A549 (cell line): ENCODE measurements around the gene LLGL2. TPM values are rescaled to one million over a fixed set of nuclear protein-coding genes. Genes with fewer than 3 reads are reported as not detected.

ENCODE experiments used
- BHLHE40 ChIP-seq: IDR thresholded peaks from 2 replicates; pipeline ENCODE4 v1.6.1; 2012; ENCODE audit warnings: low read depth, low read length, inconsistent platforms
- CEBPB ChIP-seq, 2 experiments: fragments of >200 bp in 1 of 2; sonication (Bioruptor Twin) in 1 of 2; formaldehyde crosslinking in 1 of 2; IDR thresholded peaks; 2 replicates each; pipeline ENCODE4 v1.6.1; 2012 to 2016
- CHD4 ChIP-seq: fragments of 200-600 bp; sonication (generic); IDR thresholded peaks from 2 replicates; pipeline ENCODE4 v1.6.1; 2016; ENCODE audit warnings: antibody characterized with exemption, mild to moderate bottlenecking, borderline replicate concordance
- EHMT2 ChIP-seq: fragments of 200-600 bp; sonication (generic); IDR thresholded peaks from 2 replicates; pipeline ENCODE4 v1.6.1; 2016; ENCODE audit warnings: antibody characterized with exemption, low read depth, mild to moderate bottlenecking, moderate library complexity
- ESRRA ChIP-seq: fragments of 150-350 bp; IDR thresholded peaks from 2 replicates; pipeline ENCODE4 v1.6.1; 2014; ENCODE audit warnings: mild to moderate bottlenecking, low read length, borderline replicate concordance
- FOXS1 ChIP-seq: fragments of 250-450 bp; sonication (Bioruptor Pico); IDR thresholded peaks from 2 replicates; pipeline ENCODE4 v1.5.0; 2020; ENCODE audit warnings: mild to moderate bottlenecking, moderate library complexity
- GATA3 ChIP-seq: IDR thresholded peaks from 2 replicates; pipeline ENCODE4 v1.6.1; 2012; ENCODE audit warnings: borderline replicate concordance
- HDAC2 ChIP-seq: fragments of 200-600 bp; sonication (generic); IDR thresholded peaks from 2 replicates; pipeline ENCODE4 v1.6.1; 2016
- HEYL ChIP-seq: fragments of 250-450 bp; sonication (Bioruptor Pico); IDR thresholded peaks from 2 replicates; pipeline ENCODE4 v1.8.0; 2021; ENCODE audit warnings: mild to moderate bottlenecking, moderate library complexity
- KDM1A ChIP-seq: fragments of 200-600 bp; sonication (generic); IDR thresholded peaks from 2 replicates; pipeline ENCODE4 v1.6.1; 2016; ENCODE audit warnings: low read depth, mild to moderate bottlenecking
- PHF8 ChIP-seq: fragments of 200-600 bp; sonication (generic); IDR thresholded peaks from 2 replicates; pipeline ENCODE4 v1.6.1; 2016; ENCODE audit warnings: low read depth, mild to moderate bottlenecking, antibody characterized with exemption, moderate library complexity, borderline replicate concordance
- POLR2AphosphoS2 ChIP-seq: conservative IDR thresholded peaks from 2 replicates; pipeline ENCODE4 v1.6.1; 2012; ENCODE audit warnings: low read length, improper control_type of control experiment, inconsistent platforms
- RARB ChIP-seq: fragments of 250-450 bp; sonication (Bioruptor Pico); IDR thresholded peaks from 2 replicates; pipeline ENCODE4 v1.8.0; 2021; ENCODE audit warnings: mild to moderate bottlenecking, moderate library complexity
- SMC3 ChIP-seq: fragments of >200 bp; sonication (Bioruptor Twin); formaldehyde crosslinking; IDR thresholded peaks from 3 replicates; pipeline ENCODE4 v1.6.1; 2018; ENCODE audit warnings: inconsistent platforms
- ZC3H11A ChIP-seq: fragments of 450-650 bp; IDR thresholded peaks from 2 replicates; pipeline ENCODE4 v1.6.1; 2014; ENCODE audit warnings: antibody characterized with exemption, mild to moderate bottlenecking
- ZNF302 ChIP-seq: fragments of 250-450 bp; sonication (Bioruptor Pico); IDR thresholded peaks from 2 replicates; pipeline ENCODE4 v1.9.0; 2021; ENCODE audit warnings: inconsistent platforms, mild to moderate bottlenecking, moderate library complexity
- ZSCAN20 ChIP-seq: fragments of 250-450 bp; sonication (Bioruptor Pico); IDR thresholded peaks from 2 replicates; pipeline ENCODE4 v1.8.0; 2022; ENCODE audit warnings: mild to moderate bottlenecking, moderate library complexity
- polyA plus RNA-seq, 4 experiments: library from polyadenylated mRNA; depleted of rRNA in 3 of 4; stranded (reverse); fragments of >200 nt; fragmentation: RNase III in 1 of 4; extraction: RNeasy Plus Mini Kit Qiagen cat#74134 plus additional on column Dnase treatment in 1 of 4; gene quantifications; 2 replicates in 3 of 4; 3 replicates in 1 of 4; pipeline ENCODE4 v1.2.3, GENCODE V29; 2011 to 2017
- TF ChIP-seq, protein P1 (sequence below): IDR thresholded peaks from 2 replicates; pipeline ENCODE4 v1.6.1; 2012
- TF ChIP-seq, protein P2 (sequence below): fragments of >200 bp; sonication (Bioruptor Twin); formaldehyde crosslinking; IDR thresholded peaks from 2 replicates; pipeline ENCODE4 v1.6.1; 2016
- TF ChIP-seq, protein P3 (sequence below): fragments of 200-600 bp; sonication (generic); IDR thresholded peaks from 2 replicates; pipeline ENCODE4 v1.6.1; 2016; ENCODE audit warnings: antibody characterized with exemption, mild to moderate bottlenecking, moderate library complexity
- TF ChIP-seq, protein P4 (sequence below): fragments of >200 bp; sonication (Bioruptor Twin); formaldehyde crosslinking; IDR thresholded peaks from 3 replicates; pipeline ENCODE4 v1.6.1; 2016
- TF ChIP-seq, protein P5 (sequence below): fragments of 150-350 bp; IDR thresholded peaks from 2 replicates; pipeline ENCODE4 v1.6.1; 2014; ENCODE audit warnings: low read depth, mild to moderate bottlenecking, low read length
- TF ChIP-seq, protein P6 (sequence below): fragments of >200 bp; sonication (Bioruptor Twin); formaldehyde crosslinking; IDR thresholded peaks from 3 replicates; pipeline ENCODE4 v1.5.1; 2016
- TF ChIP-seq, protein P7 (sequence below): fragments of 250-450 bp; sonication (Bioruptor Pico); IDR thresholded peaks from 2 replicates; pipeline ENCODE4 v1.5.0; 2021; ENCODE audit warnings: mild to moderate bottlenecking, moderate library complexity, borderline replicate concordance

The LLGL2 gene
- polyA plus RNA-seq, 2 of the 4 experiments (the other 2 are of a cell fraction): 18.9 to 35.0 TPM

DNA sequence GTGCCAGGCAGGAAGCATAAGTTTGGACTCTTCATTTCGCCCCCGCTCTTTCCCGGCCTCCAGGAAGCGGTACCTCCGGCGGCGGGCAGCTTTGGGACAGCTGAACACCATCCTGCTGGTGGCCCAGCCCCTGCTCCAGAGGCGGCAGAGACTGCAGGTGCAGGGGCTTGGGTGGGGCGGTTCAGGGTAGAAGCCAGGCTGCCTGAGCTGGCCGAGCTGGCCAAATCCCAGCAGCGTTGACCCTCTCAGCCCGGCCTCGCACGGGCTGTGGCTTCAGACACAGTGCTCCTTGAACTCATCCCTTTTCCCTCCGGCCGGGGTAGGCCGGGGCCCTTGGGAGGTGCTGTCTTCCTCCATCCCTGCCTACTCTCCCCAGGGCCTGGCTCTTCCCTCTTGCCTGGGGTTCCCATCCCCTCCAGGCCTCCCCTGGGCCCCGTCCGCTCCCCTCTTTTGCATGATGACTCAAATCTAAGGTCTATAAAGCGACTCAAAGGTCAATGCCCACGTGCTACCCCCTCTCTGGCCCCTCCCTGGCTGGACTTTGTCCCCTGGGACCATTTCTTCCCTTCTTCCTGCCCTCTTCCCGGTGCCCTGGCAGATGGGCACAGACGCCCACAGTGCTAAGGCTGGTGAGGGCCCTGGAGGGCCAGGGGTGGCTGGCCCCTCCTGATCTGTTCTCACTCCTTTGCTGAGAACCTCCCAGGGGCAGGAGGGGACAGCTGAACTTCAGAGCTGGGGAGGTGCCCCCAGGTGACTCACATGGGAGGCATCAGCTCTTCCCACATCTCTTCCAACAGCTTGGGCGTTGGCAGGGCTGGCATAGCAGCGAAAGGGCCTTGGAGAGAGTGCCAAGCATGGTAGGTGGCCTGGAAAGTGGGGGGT lies 84.8 kb downstream of the LLGL2 start (continued):
- TF ChIP-seq, protein P1, sequence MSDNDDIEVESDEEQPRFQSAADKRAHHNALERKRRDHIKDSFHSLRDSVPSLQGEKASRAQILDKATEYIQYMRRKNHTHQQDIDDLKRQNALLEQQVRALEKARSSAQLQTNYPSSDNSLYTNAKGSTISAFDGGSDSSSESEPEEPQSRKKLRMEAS: peak; percentile 88
- no peak for TF ChIP-seq ZSCAN20 (CRISPR knock-in tag)
- TF ChIP-seq, protein P2, sequence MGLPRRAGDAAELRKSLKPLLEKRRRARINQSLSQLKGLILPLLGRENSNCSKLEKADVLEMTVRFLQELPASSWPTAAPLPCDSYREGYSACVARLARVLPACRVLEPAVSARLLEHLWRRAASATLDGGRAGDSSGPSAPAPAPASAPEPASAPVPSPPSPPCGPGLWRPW: no peak
- peak; percentile 90; the same call in 1 of the 2 replicates for TF ChIP-seq ESRRA
- TF ChIP-seq, protein P3, sequence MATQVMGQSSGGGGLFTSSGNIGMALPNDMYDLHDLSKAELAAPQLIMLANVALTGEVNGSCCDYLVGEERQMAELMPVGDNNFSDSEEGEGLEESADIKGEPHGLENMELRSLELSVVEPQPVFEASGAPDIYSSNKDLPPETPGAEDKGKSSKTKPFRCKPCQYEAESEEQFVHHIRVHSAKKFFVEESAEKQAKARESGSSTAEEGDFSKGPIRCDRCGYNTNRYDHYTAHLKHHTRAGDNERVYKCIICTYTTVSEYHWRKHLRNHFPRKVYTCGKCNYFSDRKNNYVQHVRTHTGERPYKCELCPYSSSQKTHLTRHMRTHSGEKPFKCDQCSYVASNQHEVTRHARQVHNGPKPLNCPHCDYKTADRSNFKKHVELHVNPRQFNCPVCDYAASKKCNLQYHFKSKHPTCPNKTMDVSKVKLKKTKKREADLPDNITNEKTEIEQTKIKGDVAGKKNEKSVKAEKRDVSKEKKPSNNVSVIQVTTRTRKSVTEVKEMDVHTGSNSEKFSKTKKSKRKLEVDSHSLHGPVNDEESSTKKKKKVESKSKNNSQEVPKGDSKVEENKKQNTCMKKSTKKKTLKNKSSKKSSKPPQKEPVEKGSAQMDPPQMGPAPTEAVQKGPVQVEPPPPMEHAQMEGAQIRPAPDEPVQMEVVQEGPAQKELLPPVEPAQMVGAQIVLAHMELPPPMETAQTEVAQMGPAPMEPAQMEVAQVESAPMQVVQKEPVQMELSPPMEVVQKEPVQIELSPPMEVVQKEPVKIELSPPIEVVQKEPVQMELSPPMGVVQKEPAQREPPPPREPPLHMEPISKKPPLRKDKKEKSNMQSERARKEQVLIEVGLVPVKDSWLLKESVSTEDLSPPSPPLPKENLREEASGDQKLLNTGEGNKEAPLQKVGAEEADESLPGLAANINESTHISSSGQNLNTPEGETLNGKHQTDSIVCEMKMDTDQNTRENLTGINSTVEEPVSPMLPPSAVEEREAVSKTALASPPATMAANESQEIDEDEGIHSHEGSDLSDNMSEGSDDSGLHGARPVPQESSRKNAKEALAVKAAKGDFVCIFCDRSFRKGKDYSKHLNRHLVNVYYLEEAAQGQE: no peak
- TF ChIP-seq EHMT2: no peak
- TF ChIP-seq, protein P4, sequence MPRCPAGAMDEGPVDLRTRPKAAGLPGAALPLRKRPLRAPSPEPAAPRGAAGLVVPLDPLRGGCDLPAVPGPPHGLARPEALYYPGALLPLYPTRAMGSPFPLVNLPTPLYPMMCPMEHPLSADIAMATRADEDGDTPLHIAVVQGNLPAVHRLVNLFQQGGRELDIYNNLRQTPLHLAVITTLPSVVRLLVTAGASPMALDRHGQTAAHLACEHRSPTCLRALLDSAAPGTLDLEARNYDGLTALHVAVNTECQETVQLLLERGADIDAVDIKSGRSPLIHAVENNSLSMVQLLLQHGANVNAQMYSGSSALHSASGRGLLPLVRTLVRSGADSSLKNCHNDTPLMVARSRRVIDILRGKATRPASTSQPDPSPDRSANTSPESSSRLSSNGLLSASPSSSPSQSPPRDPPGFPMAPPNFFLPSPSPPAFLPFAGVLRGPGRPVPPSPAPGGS: peak; percentile 55; the same call in 2 of the 3 replicates
- TF ChIP-seq, protein P5, sequence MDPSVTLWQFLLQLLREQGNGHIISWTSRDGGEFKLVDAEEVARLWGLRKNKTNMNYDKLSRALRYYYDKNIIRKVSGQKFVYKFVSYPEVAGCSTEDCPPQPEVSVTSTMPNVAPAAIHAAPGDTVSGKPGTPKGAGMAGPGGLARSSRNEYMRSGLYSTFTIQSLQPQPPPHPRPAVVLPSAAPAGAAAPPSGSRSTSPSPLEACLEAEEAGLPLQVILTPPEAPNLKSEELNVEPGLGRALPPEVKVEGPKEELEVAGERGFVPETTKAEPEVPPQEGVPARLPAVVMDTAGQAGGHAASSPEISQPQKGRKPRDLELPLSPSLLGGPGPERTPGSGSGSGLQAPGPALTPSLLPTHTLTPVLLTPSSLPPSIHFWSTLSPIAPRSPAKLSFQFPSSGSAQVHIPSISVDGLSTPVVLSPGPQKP: no peak
- no peak for TF ChIP-seq POLR2AphosphoS2
- peak; percentile 19; the same call in 2 of the 3 replicates for TF ChIP-seq SMC3
- TF ChIP-seq BHLHE40: no peak; the same call in 1 of the 2 replicates
- no peak for TF ChIP-seq PHF8
- TF ChIP-seq RARB (CRISPR knock-in tag): no peak
- TF ChIP-seq FOXS1 (CRISPR knock-in tag): no peak
- no peak for TF ChIP-seq ZC3H11A
- TF ChIP-seq, protein P6, sequence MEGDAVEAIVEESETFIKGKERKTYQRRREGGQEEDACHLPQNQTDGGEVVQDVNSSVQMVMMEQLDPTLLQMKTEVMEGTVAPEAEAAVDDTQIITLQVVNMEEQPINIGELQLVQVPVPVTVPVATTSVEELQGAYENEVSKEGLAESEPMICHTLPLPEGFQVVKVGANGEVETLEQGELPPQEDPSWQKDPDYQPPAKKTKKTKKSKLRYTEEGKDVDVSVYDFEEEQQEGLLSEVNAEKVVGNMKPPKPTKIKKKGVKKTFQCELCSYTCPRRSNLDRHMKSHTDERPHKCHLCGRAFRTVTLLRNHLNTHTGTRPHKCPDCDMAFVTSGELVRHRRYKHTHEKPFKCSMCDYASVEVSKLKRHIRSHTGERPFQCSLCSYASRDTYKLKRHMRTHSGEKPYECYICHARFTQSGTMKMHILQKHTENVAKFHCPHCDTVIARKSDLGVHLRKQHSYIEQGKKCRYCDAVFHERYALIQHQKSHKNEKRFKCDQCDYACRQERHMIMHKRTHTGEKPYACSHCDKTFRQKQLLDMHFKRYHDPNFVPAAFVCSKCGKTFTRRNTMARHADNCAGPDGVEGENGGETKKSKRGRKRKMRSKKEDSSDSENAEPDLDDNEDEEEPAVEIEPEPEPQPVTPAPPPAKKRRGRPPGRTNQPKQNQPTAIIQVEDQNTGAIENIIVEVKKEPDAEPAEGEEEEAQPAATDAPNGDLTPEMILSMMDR: no peak
- TF ChIP-seq, protein P7, sequence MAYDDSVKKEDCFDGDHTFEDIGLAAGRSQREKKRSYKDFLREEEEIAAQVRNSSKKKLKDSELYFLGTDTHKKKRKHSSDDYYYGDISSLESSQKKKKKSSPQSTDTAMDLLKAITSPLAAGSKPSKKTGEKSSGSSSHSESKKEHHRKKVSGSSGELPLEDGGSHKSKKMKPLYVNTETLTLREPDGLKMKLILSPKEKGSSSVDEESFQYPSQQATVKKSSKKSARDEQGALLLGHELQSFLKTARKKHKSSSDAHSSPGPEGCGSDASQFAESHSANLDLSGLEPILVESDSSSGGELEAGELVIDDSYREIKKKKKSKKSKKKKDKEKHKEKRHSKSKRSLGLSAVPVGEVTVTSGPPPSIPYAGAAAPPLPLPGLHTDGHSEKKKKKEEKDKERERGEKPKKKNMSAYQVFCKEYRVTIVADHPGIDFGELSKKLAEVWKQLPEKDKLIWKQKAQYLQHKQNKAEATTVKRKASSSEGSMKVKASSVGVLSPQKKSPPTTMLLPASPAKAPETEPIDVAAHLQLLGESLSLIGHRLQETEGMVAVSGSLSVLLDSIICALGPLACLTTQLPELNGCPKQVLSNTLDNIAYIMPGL: no peak
- no peak for TF ChIP-seq HEYL (CRISPR knock-in tag)
- no peak for TF ChIP-seq ZNF302 (CRISPR knock-in tag)
- no peak for TF ChIP-seq CEBPB (IDR thresholded peaks at IDR 0.05)
- peak; percentile 40; the same call in 1 of the 2 replicates for TF ChIP-seq GATA3
- TF ChIP-seq HDAC2: no peak
- TF ChIP-seq KDM1A: no peak
- no peak for TF ChIP-seq CHD4
